Testis (tissue), 3 donors: Measurements from ENCODE around the gene ELL2. TPM values are rescaled to one million over a fixed set of nuclear protein-coding genes. Genes with fewer than 3 reads are reported as not detected.
A peak's percentile ranks its signal among the peaks of the same experiment; 100 is the strongest.

Experiments used
- DNase-seq: peaks from one replicate; pipeline ENCODE4 v3.0.0-alpha.2; 2019
- H3K27ac ChIP-seq, 2 donors: fragments of 200-600 bp; sonication (generic); one replicate each; pipeline ENCODE4 v1.5.1; 2019
- H3K27me3 ChIP-seq: fragments of 200-600 bp; sonication (generic); one replicate; pipeline ENCODE4 v1.5.1; 2019
- H3K36me3 ChIP-seq: fragments of 200-600 bp; sonication (generic); one replicate; pipeline ENCODE4 v1.5.1; 2017; ENCODE audit warnings: low read depth; ENCODE audit errors: missing control alignments
- H3K4me1 ChIP-seq: fragments of 200-600 bp; sonication (generic); one replicate; pipeline ENCODE4 v1.5.1; 2019
- H3K4me3 ChIP-seq, 2 donors: fragments of 200-600 bp; sonication (generic); one replicate each; pipeline ENCODE4 v1.5.1; 2017 to 2019
- H3K9me3 ChIP-seq: fragments of 200-600 bp; sonication (generic); one replicate; pipeline ENCODE4 v1.5.1; 2017
- CTCF ChIP-seq, 3 experiments: fragments of 450-650 bp in 2 of 3; fragments of 200-600 bp in 1 of 3; sonication (generic) in 1 of 3; IDR thresholded peaks; one replicate each; pipeline ENCODE4 v1.5.1; 2016 to 2019; ENCODE audit warnings: antibody characterized with exemption in 3 of 3, mild to moderate bottlenecking in 2 of 3, moderate library complexity in 1 of 3
- POLR2A ChIP-seq: fragments of 450-650 bp; IDR thresholded peaks from one replicate; pipeline ENCODE4 v1.6.1; 2017; ENCODE audit warnings: antibody characterized with exemption, mild to moderate bottlenecking, moderate library complexity
- WGBS, 2 donors: methylation state at CpG; one replicate each; pipeline ENCODE4 v1.1.5; 2018; 5-methylcytosine and 5-hydroxymethylcytosine counted together
- intact Hi-C: fragments of 100-400 bp; cut with DNase I; formaldehyde crosslinking; loops from one replicate; pipeline ENCODE4 v1.15.1; 2023; ENCODE audit warnings: low total_unique reads
- polyA plus RNA-seq: library from polyadenylated mRNA; stranded (reverse); fragments of 350-450 nt; fragmentation: Illumina TruSeq; extraction: RNeasy Lipid Tissue Mini Kit (QIAGEN cat#74804); gene quantifications from one replicate; pipeline ENCODE4 v1.2.3, GENCODE V29; 2014; ENCODE audit warnings: low read depth, low replicate concordance; ENCODE audit not compliant: insufficient read depth
- total RNA-seq, 2 donors: library from RNA; depleted of rRNA; stranded (reverse); fragments of >200 nt; gene quantifications; one replicate each; pipeline ENCODE4 v1.2.3, GENCODE V29; 2016

Gene ELL2
- total and polyA plus RNA-seq, 3 donors from 2014 or later = 32.1 to 87.3 (median 78.9) TPM

- WGBS, 2 donors = 63 to 83% methylated on average over 11 of the region's 11 CpGs
- no peak overlapping the region for H3K27ac ChIP-seq
- intact Hi-C loops = no loop called here
- no peaks in the 10 kb centered on the region for H3K4me1 ChIP-seq
- H3K9me3 ChIP-seq = no peaks in the 10 kb centered on the region
- H3K4me3 ChIP-seq = no peak overlapping the region
- no peaks in the 10 kb centered on the region for H3K27me3 ChIP-seq
- TF ChIP-seq CTCF (IDR thresholded peaks at IDR 0.05) (no peak), POLR2A (no peak)
- DNase-seq = no peak
- no peaks in the 10 kb centered on the region for H3K36me3 ChIP-seq
Observed at GRCh38 chr5:95901676-95902627, 59.7 kb downstream of the ELL2 start.

GRCh38 chr5:95900383-95900958 lies 61.2 kb downstream of the ELL2 start:
- H3K4me3 ChIP-seq = no peak overlapping the region
- H3K4me1 ChIP-seq = no peaks in the 10 kb centered on the region
- TF ChIP-seq CTCF (IDR thresholded peaks at IDR 0.05) (no peak), POLR2A (no peak)
- no peaks in the 10 kb centered on the region for H3K9me3 ChIP-seq
- peak overlapping the region; percentile 1 to 72 for H3K27ac ChIP-seq
- H3K36me3 ChIP-seq = no peaks in the 10 kb centered on the region
- intact Hi-C loops = no loop called here
- H3K27me3 ChIP-seq = no peaks in the 10 kb centered on the region
- DNase-seq = peak; percentile 62
- 60 to 67% methylated on average over 4 of the region's 4 CpGs for WGBS, 2 donors

GRCh38 chr5:95899829-95900228 lies 61.8 kb downstream of the ELL2 start:
- H3K36me3 ChIP-seq = no peaks in the 10 kb centered on the region
- H3K4me3 ChIP-seq = no peak overlapping the region
- H3K27ac ChIP-seq = peak overlapping the region; percentile 1 to 72
- H3K9me3 ChIP-seq = no peaks in the 10 kb centered on the region
- no peaks in the 10 kb centered on the region for H3K27me3 ChIP-seq
- TF ChIP-seq CTCF (IDR thresholded peaks at IDR 0.05) = no peak
- TF ChIP-seq POLR2A = no peak
- peaks cover 5% of the 10 kb centered on the region for H3K4me1 ChIP-seq
- intact Hi-C loops = no loop called here
- WGBS, 2 donors = 44 to 61% methylated on average over 3 of the region's 3 CpGs
- DNase-seq = no peak

GRCh38 chr5:95899006-95899405 lies 62.6 kb downstream of the ELL2 start:
- DNase-seq = no peak
- no peaks in the 10 kb centered on the region for H3K9me3 ChIP-seq
- TF ChIP-seq CTCF (IDR thresholded peaks at IDR 0.05) (no peak), POLR2A (no peak)
- H3K36me3 ChIP-seq = no peaks in the 10 kb centered on the region
- H3K27me3 ChIP-seq = no peaks in the 10 kb centered on the region
- H3K27ac ChIP-seq = peak overlapping the region in 1 of 2 donors; percentile 8
- intact Hi-C loops = no loop called here
- no peak overlapping the region for H3K4me3 ChIP-seq
- WGBS, 2 donors = 50 to 65% methylated on average over 1 of the region's 1 CpG
- H3K4me1 ChIP-seq = peaks cover 13% of the 10 kb centered on the region
